Activated CD8-positive, alpha-beta T cell treated with anti-CD3 and anti-CD28 coated beads for 36 hours (primary cell): Measurements from ENCODE around the gene COA8. TPM values are rescaled to one million over a fixed set of nuclear protein-coding genes. Genes with fewer than 3 reads are reported as not detected.

Source experiments
- ATAC-seq: fragments of 200-7000 bp; cut with Tn5 transposase; one replicate; pipeline ENCODE4 v1.10.0; 2021; ENCODE audit warnings: mild to moderate bottlenecking, moderate library complexity
- CTCF ChIA-PET: fragments of 350-600 bp; sonication (Branson Sonifier 250); formaldehyde crosslinking; loops from one replicate; lab custom pipeline; 2021; ENCODE audit warnings: antibody characterized with exemption; lab: Charles Lee
- POLR2A ChIA-PET: fragments of 350-600 bp; sonication (Branson Sonifier 250); formaldehyde crosslinking; loops from one replicate; lab custom pipeline; 2021; ENCODE audit warnings: antibody characterized with exemption; lab: Charles Lee
- DNase-seq: peaks from one replicate; pipeline ENCODE4 v3.0.0-alpha.2; 2020
- H3K27ac Mint-ChIP-seq: one replicate; pipeline ENCODE4 v1.8.0; 2021; ENCODE audit warnings: mild to moderate bottlenecking, mixed read lengths
- H3K27me3 Mint-ChIP-seq: one replicate; pipeline ENCODE4 v1.8.0; 2021; ENCODE audit warnings: mixed read lengths
- H3K36me3 Mint-ChIP-seq: one replicate; pipeline ENCODE4 v1.8.0; 2021; ENCODE audit warnings: low read depth, mixed read lengths
- H3K4me1 Mint-ChIP-seq: one replicate; pipeline ENCODE4 v1.8.0; 2021; ENCODE audit warnings: low read depth, mixed read lengths
- H3K4me3 Mint-ChIP-seq: one replicate; pipeline ENCODE4 v1.8.0; 2021; ENCODE audit warnings: mild to moderate bottlenecking, moderate library complexity, mixed read lengths
- H3K9me3 Mint-ChIP-seq: one replicate; pipeline ENCODE4 v1.8.0; 2021; ENCODE audit warnings: mixed read lengths
- CTCF ChIP-seq: fragments of 200-600 bp; IDR thresholded peaks from one replicate; pipeline ENCODE4 v1.8.0; 2022; ENCODE audit warnings: antibody characterized with exemption, mild to moderate bottlenecking
- intact Hi-C: fragments of 100-400 bp; cut with micrococcal nuclease; formaldehyde crosslinking; loops from one replicate; pipeline ENCODE4 v1.10.0; 2022
- total RNA-seq, 2 experiments: library from RNA; stranded (reverse); gene quantifications; one replicate each; pipeline ENCODE4 v1.2.3, GENCODE V29; 2021

The COA8 gene
- total RNA-seq, 2 experiments from 2014 or later: 40.3 to 45.6 TPM

- POLR2A ChIA-PET: no interaction called here
- no peak overlapping the region for H3K4me3 Mint-ChIP-seq
- intact Hi-C loops: no loop called here
- H3K27me3 Mint-ChIP-seq: no peaks in the 10 kb centered on the region
- peaks cover 49% of the 10 kb centered on the region for H3K4me1 Mint-ChIP-seq
- CTCF ChIA-PET: no interaction called here
- no peak for TF ChIP-seq CTCF
- no peaks in the 10 kb centered on the region for H3K9me3 Mint-ChIP-seq
- H3K36me3 Mint-ChIP-seq: peaks cover 16% of the 10 kb centered on the region
- H3K27ac Mint-ChIP-seq: no peak overlapping the region
- ATAC-seq (no peak), DNase-seq (no peak)
Measured at GRCh38 chr14:103634156-103634555, 71.4 kb downstream of the COA8 start.

GRCh38 chr14:103638594-103638993 is 75.8 kb downstream of the COA8 start:
- Mint-ChIP-seq H3K27ac (peak overlapping the region; percentile 20), H3K36me3 (peaks cover 14% of the 10 kb centered on the region), H3K4me1 (peaks cover 46% of the 10 kb centered on the region), H3K27me3 (no peaks in the 10 kb centered on the region), H3K4me3 (no peak overlapping the region), H3K9me3 (no peaks in the 10 kb centered on the region)
- CTCF ChIA-PET: no interaction called here
- POLR2A ChIA-PET: no interaction called here
- intact Hi-C loops: no loop called here
- ATAC-seq (peak; percentile 56), DNase-seq (peak; percentile 24)
- TF ChIP-seq CTCF: no peak

Other genes starting within 250 kb of the COA8 start
- gene EIF5, start 228.7 kb upstream of the COA8 start, total RNA-seq: 100 to 1,000 TPM; 202 to 207 TPM
- 10 to 100 TPM; 68.4 to 69.2 TPM for gene MARK3, start 177.5 kb upstream of the COA8 start, total RNA-seq
- gene CKB, start 40.1 kb upstream of the COA8 start, total RNA-seq: 1 to 10 TPM; 5.8 to 9.1 TPM
- gene TRMT61A, start 33.8 kb upstream of the COA8 start, total RNA-seq: 1 to 10 TPM; 9.9 TPM
- 10 to 100 TPM; 28.8 to 29.6 TPM for gene BAG5, start 303 bp upstream of the COA8 start, total RNA-seq
- 100 to 1,000 TPM in 1 of 2 experiments, 10 to 100 TPM in 1; 97.5 to 101 TPM for gene KLC1, start 66.3 kb downstream of the COA8 start, total RNA-seq
- 10 to 100 TPM; 47.3 to 55.2 TPM for gene XRCC3, start 152.5 kb downstream of the COA8 start, total RNA-seq
- gene ZFYVE21, start 152.8 kb downstream of the COA8 start, total RNA-seq: 10 to 100 TPM; 10.4 to 11.6 TPM